SK-N-SH treated with all-trans-retinoic acid at 6 μM for 48 hours (cell line): ENCODE data around the gene CDK4.

Experiments
- ATAC-seq: fragments of 200-7000 bp; cut with Tn5 transposase; 3 replicates; pipeline ENCODE4 v1.9.1; 2020; ENCODE audit warnings: mild to moderate bottlenecking, moderate library complexity
- ARNTL ChIP-seq: fragments of 450-650 bp; formaldehyde crosslinking; IDR thresholded peaks from 2 replicates; pipeline ENCODE4 v1.5.0; 2020; ENCODE audit warnings: low read depth, mild to moderate bottlenecking, moderate library complexity, borderline replicate concordance
- BACH2 ChIP-seq: fragments of 250-450 bp; sonication (Bioruptor Pico); IDR thresholded peaks from 2 replicates; pipeline ENCODE4 v1.9.0; 2021; ENCODE audit warnings: mild to moderate bottlenecking, borderline replicate concordance
- CSDC2 ChIP-seq: fragments of 250-450 bp; sonication (Bioruptor Pico); IDR thresholded peaks from 2 replicates; pipeline ENCODE4 v1.5.0; 2020; ENCODE audit warnings: mild to moderate bottlenecking, moderate library complexity
- CSRNP3 ChIP-seq: fragments of 250-450 bp; sonication (Bioruptor Pico); IDR thresholded peaks from 2 replicates; pipeline ENCODE4 v1.5.1; 2021; ENCODE audit warnings: mild to moderate bottlenecking, moderate library complexity
- ESRRG ChIP-seq: fragments of 250-450 bp; sonication (Bioruptor Pico); IDR thresholded peaks from 2 replicates; pipeline ENCODE4 v1.6.1; 2021; ENCODE audit warnings: mild to moderate bottlenecking
- GLIS3 ChIP-seq: fragments of 250-450 bp; sonication (Bioruptor Pico); IDR thresholded peaks from 2 replicates; pipeline ENCODE4 v1.5.0; 2020; ENCODE audit warnings: mild to moderate bottlenecking, moderate library complexity
- ISL1 ChIP-seq: fragments of 250-450 bp; sonication (Bioruptor Pico); IDR thresholded peaks from 2 replicates; pipeline ENCODE4 v2.1.2; 2022; ENCODE audit warnings: mild to moderate bottlenecking, moderate library complexity
- OSR1 ChIP-seq: fragments of 250-450 bp; sonication (Bioruptor Pico); IDR thresholded peaks from 2 replicates; pipeline ENCODE4 v1.8.0; 2022; ENCODE audit warnings: moderate library complexity, mild to moderate bottlenecking, inconsistent platforms
- PPARA ChIP-seq: fragments of 250-450 bp; sonication (Bioruptor Pico); IDR thresholded peaks from 2 replicates; pipeline ENCODE4 v1.5.0; 2020; ENCODE audit warnings: mild to moderate bottlenecking, borderline replicate concordance
- RARB ChIP-seq: fragments of 250-450 bp; sonication (Bioruptor Pico); IDR thresholded peaks from 2 replicates; pipeline ENCODE4 v1.8.0; 2021; ENCODE audit warnings: mild to moderate bottlenecking, moderate library complexity
- SNAI2 ChIP-seq: fragments of 250-450 bp; sonication (Bioruptor Pico); IDR thresholded peaks from 2 replicates; pipeline ENCODE4 v1.5.0; 2020; ENCODE audit warnings: mild to moderate bottlenecking, moderate library complexity
- TCF4 ChIP-seq: fragments of 250-450 bp; sonication (Bioruptor Pico); IDR thresholded peaks from 2 replicates; pipeline ENCODE4 v1.8.0; 2021; ENCODE audit warnings: mild to moderate bottlenecking, moderate library complexity, borderline replicate concordance
- TOX ChIP-seq: fragments of 250-450 bp; sonication (Bioruptor Pico); IDR thresholded peaks from 2 replicates; pipeline ENCODE4 v1.8.0; 2021; ENCODE audit warnings: mild to moderate bottlenecking, moderate library complexity, borderline replicate concordance
- TSHZ2 ChIP-seq: fragments of 250-450 bp; sonication (Bioruptor Pico); IDR thresholded peaks from 2 replicates; pipeline ENCODE4 v1.5.0; 2020; ENCODE audit warnings: mild to moderate bottlenecking, moderate library complexity
- ZC3H10 ChIP-seq: fragments of 250-450 bp; sonication (Bioruptor Pico); IDR thresholded peaks from 2 replicates; pipeline ENCODE4 v1.5.1; 2021; ENCODE audit warnings: mild to moderate bottlenecking, moderate library complexity
- ZFP3 ChIP-seq: fragments of 250-450 bp; sonication (Bioruptor Pico); IDR thresholded peaks from 2 replicates; pipeline ENCODE4 v1.5.0; 2020; ENCODE audit warnings: mild to moderate bottlenecking, moderate library complexity
- ZFP30 ChIP-seq: fragments of 450-650 bp; formaldehyde crosslinking; IDR thresholded peaks from 2 replicates; pipeline ENCODE4 v1.5.0; 2022; ENCODE audit warnings: mild to moderate bottlenecking, moderate library complexity
- ZNF565 ChIP-seq: fragments of 450-650 bp; formaldehyde crosslinking; conservative IDR thresholded peaks from 2 replicates; pipeline ENCODE4 v1.5.0; 2020; ENCODE audit warnings: low read depth, mild to moderate bottlenecking, moderate library complexity
- ZNF70 ChIP-seq: fragments of 450-650 bp; formaldehyde crosslinking; IDR thresholded peaks from 2 replicates; pipeline ENCODE4 v1.5.0; 2020; ENCODE audit warnings: mild to moderate bottlenecking, moderate library complexity
- ZNF8 ChIP-seq: fragments of 450-650 bp; formaldehyde crosslinking; IDR thresholded peaks from 2 replicates; pipeline ENCODE4 v1.5.0; 2020; ENCODE audit warnings: mild to moderate bottlenecking, moderate library complexity
- TF ChIP-seq, protein P1 (sequence below): fragments of 250-450 bp; sonication (Bioruptor Pico); IDR thresholded peaks from 2 replicates; pipeline ENCODE4 v1.5.1; 2020; ENCODE audit warnings: low read depth, mild to moderate bottlenecking, moderate library complexity
- TF ChIP-seq, protein P2 (sequence below): fragments of 250-450 bp; sonication (Bioruptor Pico); IDR thresholded peaks from 2 replicates; pipeline ENCODE4 v1.8.0; 2020; ENCODE audit warnings: mild to moderate bottlenecking, moderate library complexity, borderline replicate concordance

CDK4 gene

DNA sequence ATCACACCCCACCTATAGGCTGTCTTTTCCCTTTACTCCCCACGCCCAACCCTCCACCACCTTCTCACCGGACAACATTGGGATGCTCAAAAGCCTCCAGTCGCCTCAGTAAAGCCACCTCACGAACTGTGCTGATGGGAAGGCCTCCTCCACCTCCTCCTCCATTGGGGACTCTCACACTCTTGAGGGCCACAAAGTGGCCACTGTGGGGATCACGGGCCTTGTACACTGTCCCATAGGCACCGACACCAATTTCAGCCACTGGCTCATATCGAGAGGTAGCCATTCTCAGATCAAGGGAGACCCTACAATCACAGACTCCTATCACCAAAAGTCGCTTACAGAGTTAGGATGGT is 700 bp downstream of the CDK4 start (continued):
- TF ChIP-seq ISL1 (CRISPR knock-in tag), result no peak
- no peak for TF ChIP-seq TOX

- no peak for TF ChIP-seq ZFP3 (CRISPR knock-in tag)
- ATAC-seq, result no peak
Observed at GRCh38 chr12:57750561-57751431, 1.3 kb downstream of the CDK4 start.

GRCh38 chr12:57749061-57749460 is 3.0 kb downstream of the CDK4 start:
- TF ChIP-seq PPARA (CRISPR knock-in tag) (no peak), CSDC2 (CRISPR knock-in tag) (no peak), ZFP30 (CRISPR knock-in tag) (no peak), CSRNP3 (no peak), OSR1 (CRISPR knock-in tag) (no peak), GLIS3 (CRISPR knock-in tag) (no peak), ZC3H10 (no peak), ZNF565 (CRISPR knock-in tag) (no peak)
- TF ChIP-seq, all 23 proteins: peak for 0
- ATAC-seq, result no peak

DNA sequence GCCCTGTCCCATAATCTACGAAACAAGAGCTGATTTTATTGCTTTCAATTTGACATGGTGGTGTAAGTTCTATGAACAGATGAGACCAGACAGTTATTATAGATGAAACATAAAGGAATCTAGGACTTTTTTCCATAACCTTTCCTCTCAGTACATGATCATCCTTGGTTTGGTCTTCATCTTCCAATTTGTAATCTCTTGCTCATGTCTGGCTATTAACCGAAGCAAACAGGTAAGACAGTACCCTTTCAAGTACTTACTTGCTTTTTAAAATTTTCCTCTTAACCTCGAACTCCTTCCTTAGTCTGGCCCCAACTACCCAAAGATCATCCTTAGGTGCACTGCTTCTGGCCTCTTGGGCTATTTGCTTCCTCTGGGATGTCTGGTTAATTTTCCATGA is 6.1 kb downstream of the CDK4 start:
- TF ChIP-seq SNAI2 (CRISPR knock-in tag) (no peak), ZFP30 (CRISPR knock-in tag) (no peak), TSHZ2 (CRISPR knock-in tag) (no peak), ZC3H10 (no peak), CSDC2 (CRISPR knock-in tag) (no peak), ISL1 (CRISPR knock-in tag) (no peak), CSRNP3 (no peak), TCF4 (no peak), ARNTL (CRISPR knock-in tag) (no peak), BACH2 (CRISPR knock-in tag) (no peak), RARB (no peak), ESRRG (no peak), ZNF70 (CRISPR knock-in tag) (no peak), ZNF565 (CRISPR knock-in tag) (no peak), ZNF8 (CRISPR knock-in tag) (no peak), TOX (no peak)
- TF ChIP-seq, protein P1, sequence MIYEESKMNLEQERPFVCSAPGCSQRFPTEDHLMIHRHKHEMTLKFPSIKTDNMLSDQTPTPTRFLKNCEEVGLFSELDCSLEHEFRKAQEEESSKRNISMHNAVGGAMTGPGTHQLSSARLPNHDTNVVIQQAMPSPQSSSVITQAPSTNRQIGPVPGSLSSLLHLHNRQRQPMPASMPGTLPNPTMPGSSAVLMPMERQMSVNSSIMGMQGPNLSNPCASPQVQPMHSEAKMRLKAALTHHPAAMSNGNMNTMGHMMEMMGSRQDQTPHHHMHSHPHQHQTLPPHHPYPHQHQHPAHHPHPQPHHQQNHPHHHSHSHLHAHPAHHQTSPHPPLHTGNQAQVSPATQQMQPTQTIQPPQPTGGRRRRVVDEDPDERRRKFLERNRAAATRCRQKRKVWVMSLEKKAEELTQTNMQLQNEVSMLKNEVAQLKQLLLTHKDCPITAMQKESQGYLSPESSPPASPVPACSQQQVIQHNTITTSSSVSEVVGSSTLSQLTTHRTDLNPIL (CRISPR knock-in tag), result no peak
- TF ChIP-seq, protein P2, sequence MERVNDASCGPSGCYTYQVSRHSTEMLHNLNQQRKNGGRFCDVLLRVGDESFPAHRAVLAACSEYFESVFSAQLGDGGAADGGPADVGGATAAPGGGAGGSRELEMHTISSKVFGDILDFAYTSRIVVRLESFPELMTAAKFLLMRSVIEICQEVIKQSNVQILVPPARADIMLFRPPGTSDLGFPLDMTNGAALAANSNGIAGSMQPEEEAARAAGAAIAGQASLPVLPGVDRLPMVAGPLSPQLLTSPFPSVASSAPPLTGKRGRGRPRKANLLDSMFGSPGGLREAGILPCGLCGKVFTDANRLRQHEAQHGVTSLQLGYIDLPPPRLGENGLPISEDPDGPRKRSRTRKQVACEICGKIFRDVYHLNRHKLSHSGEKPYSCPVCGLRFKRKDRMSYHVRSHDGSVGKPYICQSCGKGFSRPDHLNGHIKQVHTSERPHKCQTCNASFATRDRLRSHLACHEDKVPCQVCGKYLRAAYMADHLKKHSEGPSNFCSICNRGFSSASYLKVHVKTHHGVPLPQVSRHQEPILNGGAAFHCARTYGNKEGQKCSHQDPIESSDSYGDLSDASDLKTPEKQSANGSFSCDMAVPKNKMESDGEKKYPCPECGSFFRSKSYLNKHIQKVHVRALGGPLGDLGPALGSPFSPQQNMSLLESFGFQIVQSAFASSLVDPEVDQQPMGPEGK, result no peak
- ATAC-seq, result no peak
